Testis (tissue), 5 donors: Measurements from ENCODE around the gene FLG. TPM values are rescaled to one million over a fixed set of nuclear protein-coding genes. Genes with fewer than 3 reads are reported as not detected.

Source experiments
- DNase-seq: peaks from one replicate; pipeline ENCODE4 v3.0.0-alpha.2; 2019
- H3K27ac ChIP-seq, 2 donors: fragments of 200-600 bp; sonication (generic); one replicate each; pipeline ENCODE4 v1.5.1; 2019
- H3K27me3 ChIP-seq: fragments of 200-600 bp; sonication (generic); one replicate; pipeline ENCODE4 v1.5.1; 2019
- H3K36me3 ChIP-seq: fragments of 200-600 bp; sonication (generic); one replicate; pipeline ENCODE4 v1.5.1; 2017; ENCODE audit warnings: low read depth; ENCODE audit errors: missing control alignments
- H3K4me1 ChIP-seq: fragments of 200-600 bp; sonication (generic); one replicate; pipeline ENCODE4 v1.5.1; 2019
- H3K4me3 ChIP-seq, 2 donors: fragments of 200-600 bp; sonication (generic); one replicate each; pipeline ENCODE4 v1.5.1; 2017 to 2019
- H3K9me3 ChIP-seq: fragments of 200-600 bp; sonication (generic); one replicate; pipeline ENCODE4 v1.5.1; 2017
- POLR2A ChIP-seq: fragments of 450-650 bp; IDR thresholded peaks from one replicate; pipeline ENCODE4 v1.6.1; 2017; ENCODE audit warnings: antibody characterized with exemption, mild to moderate bottlenecking, moderate library complexity
- WGBS, 2 donors: methylation state at CpG; one replicate each; pipeline ENCODE4 v1.1.5; 2018; 5-methylcytosine and 5-hydroxymethylcytosine counted together
- intact Hi-C: fragments of 100-400 bp; cut with DNase I; formaldehyde crosslinking; loops from one replicate; pipeline ENCODE4 v1.15.1; 2023; ENCODE audit warnings: low total_unique reads
- long read RNA-seq, 2 donors: transcript quantifications; one replicate each; lab custom pipeline, GENCODE V29; 2026
- polyA plus RNA-seq: library from polyadenylated mRNA; stranded (reverse); fragments of 350-450 nt; fragmentation: Illumina TruSeq; extraction: RNeasy Lipid Tissue Mini Kit (QIAGEN cat#74804); gene quantifications from one replicate; pipeline ENCODE4 v1.2.3, GENCODE V29; 2014; ENCODE audit warnings: low read depth, low replicate concordance; ENCODE audit not compliant: insufficient read depth
- total RNA-seq, 2 donors: library from RNA; depleted of rRNA; stranded (reverse); fragments of >200 nt; gene quantifications; one replicate each; pipeline ENCODE4 v1.2.3, GENCODE V29; 2016
- TF ChIP-seq, protein P1 (sequence below), 3 experiments: fragments of 450-650 bp in 2 of 3; fragments of 200-600 bp in 1 of 3; sonication (generic) in 1 of 3; IDR thresholded peaks; one replicate each; pipeline ENCODE4 v1.5.1; 2016 to 2019; ENCODE audit warnings: antibody characterized with exemption in 3 of 3, mild to moderate bottlenecking in 2 of 3, moderate library complexity in 1 of 3

Gene FLG
- total RNA-seq (under 1 TPM; 0.16 to 0.19 TPM), polyA plus RNA-seq (not detected)
- long read RNA-seq, donor 1 = 0 reads
- long read RNA-seq, donor 2 = 0 reads

- H3K36me3 ChIP-seq = no peaks in the 10 kb centered on the region
- H3K9me3 ChIP-seq = no peaks in the 10 kb centered on the region
- intact Hi-C loops = no loop called here
- no peak for DNase-seq
- H3K4me3 ChIP-seq = no peak within 1 kb of the TSS
- H3K4me1 ChIP-seq = no peaks in the 10 kb centered on the region
- 54 to 91% methylated on average over 1 of the region's 1 CpG for WGBS, 2 donors
- TF ChIP-seq, protein P1, sequence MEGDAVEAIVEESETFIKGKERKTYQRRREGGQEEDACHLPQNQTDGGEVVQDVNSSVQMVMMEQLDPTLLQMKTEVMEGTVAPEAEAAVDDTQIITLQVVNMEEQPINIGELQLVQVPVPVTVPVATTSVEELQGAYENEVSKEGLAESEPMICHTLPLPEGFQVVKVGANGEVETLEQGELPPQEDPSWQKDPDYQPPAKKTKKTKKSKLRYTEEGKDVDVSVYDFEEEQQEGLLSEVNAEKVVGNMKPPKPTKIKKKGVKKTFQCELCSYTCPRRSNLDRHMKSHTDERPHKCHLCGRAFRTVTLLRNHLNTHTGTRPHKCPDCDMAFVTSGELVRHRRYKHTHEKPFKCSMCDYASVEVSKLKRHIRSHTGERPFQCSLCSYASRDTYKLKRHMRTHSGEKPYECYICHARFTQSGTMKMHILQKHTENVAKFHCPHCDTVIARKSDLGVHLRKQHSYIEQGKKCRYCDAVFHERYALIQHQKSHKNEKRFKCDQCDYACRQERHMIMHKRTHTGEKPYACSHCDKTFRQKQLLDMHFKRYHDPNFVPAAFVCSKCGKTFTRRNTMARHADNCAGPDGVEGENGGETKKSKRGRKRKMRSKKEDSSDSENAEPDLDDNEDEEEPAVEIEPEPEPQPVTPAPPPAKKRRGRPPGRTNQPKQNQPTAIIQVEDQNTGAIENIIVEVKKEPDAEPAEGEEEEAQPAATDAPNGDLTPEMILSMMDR (IDR thresholded peaks at IDR 0.05) = no peak
- H3K27me3 ChIP-seq = no peaks in the 10 kb centered on the region
- H3K27ac ChIP-seq = no peak within 1 kb of the TSS
These were observed at the start of gene FLG for GRCh38 chr1:152325111-152325510. TSS of gene FLG (minus strand) at chr1:152325239. CDS start at chr1:152315456, 9,783 bp downstream.

DNA sequence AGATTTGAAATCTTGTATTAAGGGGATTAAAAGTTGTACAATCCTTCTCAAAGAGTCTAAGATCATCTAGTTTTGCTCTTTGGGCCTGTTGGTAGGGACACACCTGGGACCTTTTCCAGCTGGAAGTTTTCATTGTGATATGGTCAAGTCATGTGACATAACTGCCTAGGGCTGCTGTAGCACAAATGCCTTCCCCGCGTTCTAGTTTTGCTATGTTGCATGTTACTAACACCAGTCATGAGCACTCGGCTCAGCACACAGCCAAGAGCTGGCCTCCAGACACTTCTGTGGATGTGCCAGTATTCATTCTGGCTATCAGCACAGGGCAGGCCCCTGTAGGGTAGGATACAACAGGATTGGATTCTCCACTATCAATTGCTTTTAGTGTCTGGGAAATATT, 49.4 kb upstream of the FLG start:
- H3K4me1 ChIP-seq = no peaks in the 10 kb centered on the region
- no peaks in the 10 kb centered on the region for H3K9me3 ChIP-seq
- TF ChIP-seq, protein P1 (IDR thresholded peaks at IDR 0.05) = no peak
- TF ChIP-seq POLR2A = no peak
- intact Hi-C loops = no loop called here
- no peak overlapping the region for H3K27ac ChIP-seq
- H3K27me3 ChIP-seq = no peaks in the 10 kb centered on the region
- DNase-seq = no peak
- no peak overlapping the region for H3K4me3 ChIP-seq
- H3K36me3 ChIP-seq = no peaks in the 10 kb centered on the region
- 79 to 91% methylated on average over 3 of the region's 3 CpGs for whole genome bisulfite sequencing, 2 donors

- Histone ChIP-seq H3K36me3 (no peaks in the 10 kb centered on the region), H3K4me1 (no peaks in the 10 kb centered on the region), H3K27ac (no peak overlapping the region), H3K27me3 (no peaks in the 10 kb centered on the region), H3K4me3 (no peak overlapping the region), H3K9me3 (no peaks in the 10 kb centered on the region)
- WGBS, 2 donors = 81 to 96% methylated on average over 1 of the region's 1 CpG
- TF ChIP-seq, protein P1 (IDR thresholded peaks at IDR 0.05) = no peak
- no peak for TF ChIP-seq POLR2A
- DNase-seq = no peak
- intact Hi-C loops = no loop called here
These were observed 47.6 kb upstream of the FLG start for GRCh38 chr1:152372672-152373071.

GRCh38 chr1:152367436-152367835, 42.4 kb upstream of the FLG start:
- intact Hi-C loops = no loop called here
- 42 to 47% methylated on average over 1 of the region's 1 CpG for WGBS, 2 donors
- Histone ChIP-seq H3K27me3 (no peaks in the 10 kb centered on the region), H3K27ac (no peak overlapping the region), H3K9me3 (no peaks in the 10 kb centered on the region), H3K36me3 (no peaks in the 10 kb centered on the region), H3K4me1 (no peaks in the 10 kb centered on the region), H3K4me3 (no peak overlapping the region)
- TF ChIP-seq, protein P1 (IDR thresholded peaks at IDR 0.05) = no peak
- no peak for TF ChIP-seq POLR2A
- DNase-seq = no peak

GRCh38 chr1:152359906-152360305, 34.9 kb upstream of the FLG start, which contains the start of gene FLG2:
TSS of gene FLG2 (minus strand) at chr1:152360006. CDS start at chr1:152358884, 1,122 bp downstream.
- DNase-seq = no peak
- TF ChIP-seq, protein P1 (IDR thresholded peaks at IDR 0.05) = no peak
- TF ChIP-seq POLR2A = no peak
- H3K27me3 ChIP-seq = no peaks in the 10 kb centered on the region
- no peak within 1 kb of the TSS for H3K4me3 ChIP-seq
- no peaks in the 10 kb centered on the region for H3K4me1 ChIP-seq
- WGBS, 2 donors = 86 to 97% methylated on average over 2 of the region's 2 CpGs
- no peaks in the 10 kb centered on the region for H3K9me3 ChIP-seq
- intact Hi-C loops = no loop called here
- no peak within 1 kb of the TSS for H3K27ac ChIP-seq
- no peaks in the 10 kb centered on the region for H3K36me3 ChIP-seq
